Aorta (tissue), 5 donors: Measurements from ENCODE around the gene DDX24. TPM values are rescaled to one million over a fixed set of nuclear protein-coding genes. Genes with fewer than 3 reads are reported as not detected.
A peak's percentile ranks its signal among the peaks of the same experiment; 100 is the strongest.

Experiments used
- ATAC-seq: fragments of 200-7000 bp; cut with Tn5 transposase; one replicate; pipeline ENCODE4 v1.9.1; 2022; ENCODE audit warnings: moderate library complexity; ENCODE audit not compliant: low FRiP score
- DNase-seq, 2 donors: peaks; one replicate each; pipeline ENCODE4 v3.0.0-alpha.2; 2020
- H3K27ac ChIP-seq, 2 donors: one replicate each; pipeline ENCODE4 v1.5.1; 2013; ENCODE audit warnings: low read length in 2 of 2, mild to moderate bottlenecking in 2 of 2, moderate library complexity in 2 of 2, control low read depth in 1 of 2, inconsistent platforms in 1 of 2, low read depth in 1 of 2
- H3K27me3 ChIP-seq, 2 donors: one replicate each; pipeline ENCODE4 v1.6.1; 2013; ENCODE audit warnings: control low read depth in 1 of 2, low read length in 1 of 2, mild to moderate bottlenecking in 1 of 2, moderate library complexity in 1 of 2; ENCODE audit not compliant: insufficient read depth in 2 of 2, control insufficient read depth in 1 of 2
- H3K36me3 ChIP-seq, 2 donors: one replicate each; pipeline ENCODE4 v1.6.1; 2013; ENCODE audit warnings: control low read depth in 1 of 2, low read length in 1 of 2, mild to moderate bottlenecking in 1 of 2; ENCODE audit not compliant: insufficient read depth in 2 of 2, control insufficient read depth in 1 of 2
- H3K4me1 ChIP-seq, 2 donors: one replicate each; pipeline ENCODE4 v1.6.1; 2013; ENCODE audit warnings: low read length in 2 of 2, control low read depth in 1 of 2, mild to moderate bottlenecking in 1 of 2, moderate library complexity in 1 of 2; ENCODE audit not compliant: insufficient read depth in 2 of 2, control insufficient read depth in 1 of 2
- H3K4me3 ChIP-seq, 2 donors: one replicate each; pipeline ENCODE4 v1.5.1; 2013; ENCODE audit warnings: low read length in 2 of 2, control low read depth in 1 of 2, mild to moderate bottlenecking in 1 of 2
- H3K9me3 ChIP-seq: one replicate; pipeline ENCODE4 v1.6.1; 2013; ENCODE audit warnings: mild to moderate bottlenecking, low read length; ENCODE audit not compliant: control insufficient read depth
- WGBS, 2 donors: extraction: QIAGEN DNeasy Blood & Tissue Kit; methylation state at CpG; one replicate each; pipeline ENCODE4 v1.1.7; 2013; 5-methylcytosine and 5-hydroxymethylcytosine counted together
- intact Hi-C, 2 donors: fragments of 100-400 bp; cut with DNase I; formaldehyde crosslinking; loops; one replicate each; pipeline versions ENCODE4 v1.14.2 to v1.15.0; 2022
- polyA plus RNA-seq, 2 donors: library from polyadenylated mRNA; stranded (reverse); fragments of 200-250 nt; gene quantifications; one replicate each; pipeline ENCODE4 v1.2.3, GENCODE V29; 2013
- total RNA-seq, 2 donors: library from RNA; stranded (reverse); fragmentation: NEBNext Ultra II Directional; extraction: Animal tissue kit (Norgen Biotek cat#: 25700); gene quantifications; one replicate each; pipeline ENCODE4 v1.2.1, GENCODE V29; 2021
- donor health status: healthy with polysubstance abuse.
- donor health status: Bipolar disorder and iron deficiency.
- donor health status: DM: no; HTN: no; CAD: no.
- donor health status: DM: no; HTN: no; CAD: no.
- donor health status: DM: yes; HTN: yes; CAD: no.

The DDX24 gene
- total and polyA plus RNA-seq, 4 donors: 43.7 to 198 (median 174) TPM

- no peaks in the 10 kb centered on the region for H3K27me3 ChIP-seq
- intact Hi-C loops: no loop called here
- H3K4me3 ChIP-seq: no peak overlapping the region
- DNase-seq (no peak), ATAC-seq (no peak)
- H3K36me3 ChIP-seq: no peaks in the 10 kb centered on the region
- peaks cover 8% of the 10 kb centered on the region for H3K9me3 ChIP-seq
- no peaks in the 10 kb centered on the region for H3K4me1 ChIP-seq
- no peak overlapping the region for H3K27ac ChIP-seq
Measured at GRCh38 chr14:94119071-94119470, 38.1 kb upstream of the DDX24 start.

GRCh38 chr14:94117856-94118255 is 36.9 kb upstream of the DDX24 start:
- no peak for ATAC-seq
- H3K27me3 ChIP-seq: no peaks in the 10 kb centered on the region
- no peaks in the 10 kb centered on the region for H3K4me1 ChIP-seq
- no peak overlapping the region for H3K27ac ChIP-seq
- intact Hi-C loops: no loop called here
- no peaks in the 10 kb centered on the region for H3K36me3 ChIP-seq
- WGBS, 2 donors: 76 to 77% methylated on average over 9 of the region's 9 CpGs
- no peak for DNase-seq
- H3K4me3 ChIP-seq: no peak overlapping the region
- peaks cover 8% of the 10 kb centered on the region for H3K9me3 ChIP-seq

- no peak overlapping the region for H3K4me3 ChIP-seq
- H3K9me3 ChIP-seq: peaks cover 8% of the 10 kb centered on the region
- H3K27me3 ChIP-seq: no peaks in the 10 kb centered on the region
- intact Hi-C loops: no loop called here
- DNase-seq (no peak), ATAC-seq (no peak)
- no peaks in the 10 kb centered on the region for H3K36me3 ChIP-seq
- no peaks in the 10 kb centered on the region for H3K4me1 ChIP-seq
- H3K27ac ChIP-seq: no peak overlapping the region
- 84 to 90% methylated on average over 10 of the region's 10 CpGs for WGBS, 2 donors
Measured at GRCh38 chr14:94116701-94117100, 35.7 kb upstream of the DDX24 start.

- 87 to 90% methylated on average over 15 of the region's 15 CpGs for WGBS, 2 donors
- no peak for ATAC-seq
Measured at GRCh38 chr14:94115631-94116030, 34.6 kb upstream of the DDX24 start.

GRCh38 chr14:94115058-94115591 is 34.1 kb upstream of the DDX24 start:
- H3K4me1 ChIP-seq: no peaks in the 10 kb centered on the region
- no peak for DNase-seq
- WGBS, 2 donors: 40 to 45% methylated on average over 4 of the region's 4 CpGs
- peak; percentile 37 for ATAC-seq
- no peaks in the 10 kb centered on the region for H3K36me3 ChIP-seq
- no peak overlapping the region for H3K4me3 ChIP-seq
- peaks cover 7% of the 10 kb centered on the region for H3K9me3 ChIP-seq
- intact Hi-C loops: no loop called here
- no peak overlapping the region for H3K27ac ChIP-seq
- H3K27me3 ChIP-seq: no peaks in the 10 kb centered on the region

More at GRCh38 chr14:94115631-94116030, 34.6 kb upstream of the DDX24 start:
- Histone ChIP-seq H3K4me3 (no peak overlapping the region), H3K9me3 (peaks cover 8% of the 10 kb centered on the region), H3K27me3 (no peaks in the 10 kb centered on the region), H3K27ac (no peak overlapping the region), H3K36me3 (no peaks in the 10 kb centered on the region), H3K4me1 (no peaks in the 10 kb centered on the region)
- intact Hi-C loops: no loop called here
- DNase-seq: no peak

GRCh38 chr14:94114589-94115057 is 33.6 kb upstream of the DDX24 start:
- Histone ChIP-seq H3K36me3 (no peaks in the 10 kb centered on the region), H3K4me1 (no peaks in the 10 kb centered on the region), H3K27ac (no peak overlapping the region), H3K4me3 (no peak overlapping the region), H3K9me3 (peaks cover 3% of the 10 kb centered on the region), H3K27me3 (no peaks in the 10 kb centered on the region)
- ATAC-seq (no peak), DNase-seq (no peak)
- intact Hi-C loops: no loop called here
- WGBS, 2 donors: 88 to 90% methylated on average over 5 of the region's 5 CpGs

GRCh38 chr14:94113908-94114588 is 33.0 kb upstream of the DDX24 start:
- H3K4me3 ChIP-seq: no peak overlapping the region
- H3K27me3 ChIP-seq: no peaks in the 10 kb centered on the region
- DNase-seq (no peak), ATAC-seq (no peak)
- intact Hi-C loops: no loop called here
- WGBS, 2 donors: 83 to 86% methylated on average over 5 of the region's 5 CpGs
- no peak overlapping the region for H3K27ac ChIP-seq
- H3K4me1 ChIP-seq: no peaks in the 10 kb centered on the region
- H3K9me3 ChIP-seq: no peaks in the 10 kb centered on the region
- no peaks in the 10 kb centered on the region for H3K36me3 ChIP-seq

GRCh38 chr14:94113490-94113889 is 32.5 kb upstream of the DDX24 start:
- no peak for ATAC-seq

GRCh38 chr14:94113073-94113472 is 32.1 kb upstream of the DDX24 start:
- no peaks in the 10 kb centered on the region for H3K4me1 ChIP-seq
- H3K4me3 ChIP-seq: no peak overlapping the region
- H3K36me3 ChIP-seq: no peaks in the 10 kb centered on the region
- H3K27ac ChIP-seq: no peak overlapping the region
- H3K27me3 ChIP-seq: no peaks in the 10 kb centered on the region
- no peaks in the 10 kb centered on the region for H3K9me3 ChIP-seq
- intact Hi-C loops: no loop called here
- DNase-seq: no peak
- 92 to 95% methylated on average over 7 of the region's 7 CpGs for WGBS, 2 donors
- ATAC-seq: no peak

More at GRCh38 chr14:94113490-94113889, 32.5 kb upstream of the DDX24 start:
- H3K9me3 ChIP-seq: no peaks in the 10 kb centered on the region
- H3K4me3 ChIP-seq: no peak overlapping the region
- DNase-seq: no peak
- H3K27ac ChIP-seq: no peak overlapping the region
- no peaks in the 10 kb centered on the region for H3K4me1 ChIP-seq
- H3K36me3 ChIP-seq: no peaks in the 10 kb centered on the region
- WGBS, 2 donors: 49 to 69% methylated on average over 6 of the region's 6 CpGs
- no peaks in the 10 kb centered on the region for H3K27me3 ChIP-seq
- intact Hi-C loops: no loop called here
